HEK293 (cell line): ENCODE results near the gene AGAP5.
A peak's percentile ranks its signal among the peaks of the same experiment; 100 is the strongest.

Experiments used
- CTCF ChIP-seq: fragments of 450-650 bp; formaldehyde crosslinking; IDR thresholded peaks from 2 replicates; pipeline ENCODE4 v1.5.1; 2016; ENCODE audit warnings: missing biosample characterization, missing genetic modification characterization
- REST ChIP-seq: fragments of 450-650 bp; formaldehyde crosslinking; IDR thresholded peaks from 2 replicates; pipeline ENCODE4 v1.5.1; 2016; ENCODE audit warnings: missing biosample characterization, missing genetic modification characterization
- TSHZ1 ChIP-seq: fragments of 450-650 bp; formaldehyde crosslinking; IDR thresholded peaks from 2 replicates; pipeline ENCODE4 v1.5.1; 2016; ENCODE audit warnings: missing biosample characterization, missing genetic modification characterization, borderline replicate concordance
- ZBTB1 ChIP-seq: fragments of 450-650 bp; formaldehyde crosslinking; IDR thresholded peaks from 2 replicates; pipeline ENCODE4 v1.5.1; 2016; ENCODE audit warnings: missing biosample characterization, missing genetic modification characterization
- ZFP69B ChIP-seq: fragments of 450-650 bp; formaldehyde crosslinking; IDR thresholded peaks from 2 replicates; pipeline ENCODE4 v1.5.1; 2016; ENCODE audit warnings: missing biosample characterization, missing genetic modification characterization
- ZNF10 ChIP-seq: fragments of 450-650 bp; formaldehyde crosslinking; IDR thresholded peaks from 2 replicates; pipeline ENCODE4 v1.5.1; 2017; ENCODE audit warnings: missing biosample characterization, missing genetic modification characterization
- ZSCAN30 ChIP-seq: fragments of 450-650 bp; IDR thresholded peaks from 2 replicates; pipeline ENCODE4 v1.5.1; 2018; ENCODE audit warnings: missing biosample characterization, mild to moderate bottlenecking, missing genetic modification characterization, moderate library complexity
- TF ChIP-seq, protein P1 (sequence below): fragments of 450-650 bp; formaldehyde crosslinking; IDR thresholded peaks from 2 replicates; pipeline ENCODE4 v1.5.1; 2016; ENCODE audit warnings: missing biosample characterization, missing genetic modification characterization, low read depth
- TF ChIP-seq, protein P2 (sequence below): fragments of 450-650 bp; formaldehyde crosslinking; IDR thresholded peaks from 2 replicates; pipeline ENCODE4 v1.5.1; 2016; ENCODE audit warnings: missing biosample characterization, missing genetic modification characterization
- TF ChIP-seq, protein P3 (sequence below): sonication (generic); formaldehyde crosslinking; IDR thresholded peaks from 2 replicates; pipeline ENCODE4 v1.8.1; 2022; ENCODE audit warnings: mild to moderate bottlenecking, moderate library complexity, missing genetic modification reagents

DNA sequence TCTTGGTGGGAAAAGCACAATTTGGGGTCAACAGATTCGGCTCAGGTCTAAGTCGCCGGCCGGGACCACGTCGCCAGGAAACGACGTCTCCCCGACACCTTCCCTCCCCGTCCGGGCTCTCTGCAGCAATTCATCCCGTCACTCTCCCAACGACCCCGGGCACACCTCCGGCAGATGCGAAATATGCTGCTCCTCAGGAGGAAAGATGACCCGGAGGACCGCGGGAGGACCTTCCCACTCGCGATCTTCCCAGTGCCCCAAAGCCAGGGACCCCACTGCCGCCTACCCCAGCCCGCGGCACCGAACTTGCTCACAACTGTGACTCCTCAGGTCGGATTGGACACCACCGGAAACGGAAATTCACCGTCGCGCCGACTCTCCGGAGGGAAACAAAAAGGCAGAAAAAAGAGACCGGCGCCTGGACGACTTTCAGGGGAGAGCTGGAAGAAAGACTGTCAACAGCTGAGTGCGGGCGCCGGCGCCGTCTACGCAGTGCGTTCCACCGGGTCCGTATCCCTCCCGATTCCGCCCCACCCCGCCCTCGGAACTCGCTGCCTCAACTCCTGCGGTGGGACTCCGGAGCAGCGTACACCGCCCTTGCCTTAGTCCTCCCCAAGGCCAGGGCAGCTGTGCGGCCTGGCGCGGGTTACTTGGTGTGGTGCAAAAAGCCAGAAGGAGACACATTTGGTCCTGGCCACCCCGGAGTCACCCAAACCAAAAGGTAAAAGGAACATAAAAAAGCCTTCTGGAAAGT lies 32.4 kb upstream of the AGAP5 start:
- TF ChIP-seq CTCF: no peak
- 0 out of 2 replicates have a peak, but pooled peaks have one; percentile 10 for TF ChIP-seq TSHZ1 (tag by site-specific recombination)
- TF ChIP-seq ZNF10: peak; percentile 62; the same call in 1 of the 2 replicates
- TF ChIP-seq, protein P1, sequence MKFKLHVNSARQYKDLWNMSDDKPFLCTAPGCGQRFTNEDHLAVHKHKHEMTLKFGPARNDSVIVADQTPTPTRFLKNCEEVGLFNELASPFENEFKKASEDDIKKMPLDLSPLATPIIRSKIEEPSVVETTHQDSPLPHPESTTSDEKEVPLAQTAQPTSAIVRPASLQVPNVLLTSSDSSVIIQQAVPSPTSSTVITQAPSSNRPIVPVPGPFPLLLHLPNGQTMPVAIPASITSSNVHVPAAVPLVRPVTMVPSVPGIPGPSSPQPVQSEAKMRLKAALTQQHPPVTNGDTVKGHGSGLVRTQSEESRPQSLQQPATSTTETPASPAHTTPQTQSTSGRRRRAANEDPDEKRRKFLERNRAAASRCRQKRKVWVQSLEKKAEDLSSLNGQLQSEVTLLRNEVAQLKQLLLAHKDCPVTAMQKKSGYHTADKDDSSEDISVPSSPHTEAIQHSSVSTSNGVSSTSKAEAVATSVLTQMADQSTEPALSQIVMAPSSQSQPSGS (tag by site-specific recombination): no peak
- peak; percentile 75; the same call in 1 of the 2 replicates for TF ChIP-seq REST (tag by site-specific recombination)
- peak; percentile 86 for TF ChIP-seq ZSCAN30 (tag by site-specific recombination)
- TF ChIP-seq, protein P2, sequence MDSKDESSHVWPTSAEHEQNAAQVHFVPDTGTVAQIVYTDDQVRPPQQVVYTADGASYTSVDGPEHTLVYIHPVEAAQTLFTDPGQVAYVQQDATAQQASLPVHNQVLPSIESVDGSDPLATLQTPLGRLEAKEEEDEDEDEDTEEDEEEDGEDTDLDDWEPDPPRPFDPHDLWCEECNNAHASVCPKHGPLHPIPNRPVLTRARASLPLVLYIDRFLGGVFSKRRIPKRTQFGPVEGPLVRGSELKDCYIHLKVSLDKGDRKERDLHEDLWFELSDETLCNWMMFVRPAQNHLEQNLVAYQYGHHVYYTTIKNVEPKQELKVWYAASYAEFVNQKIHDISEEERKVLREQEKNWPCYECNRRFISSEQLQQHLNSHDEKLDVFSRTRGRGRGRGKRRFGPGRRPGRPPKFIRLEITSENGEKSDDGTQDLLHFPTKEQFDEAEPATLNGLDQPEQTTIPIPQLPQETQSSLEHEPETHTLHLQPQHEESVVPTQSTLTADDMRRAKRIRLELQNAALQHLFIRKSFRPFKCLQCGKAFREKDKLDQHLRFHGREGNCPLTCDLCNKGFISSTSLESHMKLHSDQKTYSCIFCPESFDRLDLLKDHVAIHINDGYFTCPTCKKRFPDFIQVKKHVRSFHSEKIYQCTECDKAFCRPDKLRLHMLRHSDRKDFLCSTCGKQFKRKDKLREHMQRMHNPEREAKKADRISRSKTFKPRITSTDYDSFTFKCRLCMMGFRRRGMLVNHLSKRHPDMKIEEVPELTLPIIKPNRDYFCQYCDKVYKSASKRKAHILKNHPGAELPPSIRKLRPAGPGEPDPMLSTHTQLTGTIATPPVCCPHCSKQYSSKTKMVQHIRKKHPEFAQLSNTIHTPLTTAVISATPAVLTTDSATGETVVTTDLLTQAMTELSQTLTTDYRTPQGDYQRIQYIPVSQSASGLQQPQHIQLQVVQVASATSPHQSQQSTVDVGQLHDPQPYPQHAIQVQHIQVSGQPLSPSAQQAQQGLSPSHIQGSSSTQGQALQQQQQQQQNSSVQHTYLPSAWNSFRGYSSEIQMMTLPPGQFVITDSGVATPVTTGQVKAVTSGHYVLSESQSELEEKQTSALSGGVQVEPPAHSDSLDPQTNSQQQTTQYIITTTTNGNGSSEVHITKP (tag by site-specific recombination): peak; percentile 79
- TF ChIP-seq, protein P3, sequence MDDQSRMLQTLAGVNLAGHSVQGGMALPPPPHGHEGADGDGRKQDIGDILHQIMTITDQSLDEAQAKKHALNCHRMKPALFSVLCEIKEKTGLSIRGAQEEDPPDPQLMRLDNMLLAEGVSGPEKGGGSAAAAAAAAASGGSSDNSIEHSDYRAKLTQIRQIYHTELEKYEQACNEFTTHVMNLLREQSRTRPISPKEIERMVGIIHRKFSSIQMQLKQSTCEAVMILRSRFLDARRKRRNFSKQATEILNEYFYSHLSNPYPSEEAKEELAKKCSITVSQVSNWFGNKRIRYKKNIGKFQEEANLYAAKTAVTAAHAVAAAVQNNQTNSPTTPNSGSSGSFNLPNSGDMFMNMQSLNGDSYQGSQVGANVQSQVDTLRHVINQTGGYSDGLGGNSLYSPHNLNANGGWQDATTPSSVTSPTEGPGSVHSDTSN: peak; percentile 51; the same call in 1 of the 2 replicates
- TF ChIP-seq ZBTB1 (tag by site-specific recombination): no peak; the same call in 1 of the 2 replicates
- peak; percentile 85 for TF ChIP-seq ZFP69B (tag by site-specific recombination)
